ENCODE measurements around the gene NOLC1. TPM values are rescaled to one million over a fixed set of nuclear protein-coding genes. Genes with fewer than 3 reads are reported as not detected.

The NOLC1 gene
- total RNA-seq, 2 donors from 2014 or later = 92.0 to 93.5 TPM

DNA sequence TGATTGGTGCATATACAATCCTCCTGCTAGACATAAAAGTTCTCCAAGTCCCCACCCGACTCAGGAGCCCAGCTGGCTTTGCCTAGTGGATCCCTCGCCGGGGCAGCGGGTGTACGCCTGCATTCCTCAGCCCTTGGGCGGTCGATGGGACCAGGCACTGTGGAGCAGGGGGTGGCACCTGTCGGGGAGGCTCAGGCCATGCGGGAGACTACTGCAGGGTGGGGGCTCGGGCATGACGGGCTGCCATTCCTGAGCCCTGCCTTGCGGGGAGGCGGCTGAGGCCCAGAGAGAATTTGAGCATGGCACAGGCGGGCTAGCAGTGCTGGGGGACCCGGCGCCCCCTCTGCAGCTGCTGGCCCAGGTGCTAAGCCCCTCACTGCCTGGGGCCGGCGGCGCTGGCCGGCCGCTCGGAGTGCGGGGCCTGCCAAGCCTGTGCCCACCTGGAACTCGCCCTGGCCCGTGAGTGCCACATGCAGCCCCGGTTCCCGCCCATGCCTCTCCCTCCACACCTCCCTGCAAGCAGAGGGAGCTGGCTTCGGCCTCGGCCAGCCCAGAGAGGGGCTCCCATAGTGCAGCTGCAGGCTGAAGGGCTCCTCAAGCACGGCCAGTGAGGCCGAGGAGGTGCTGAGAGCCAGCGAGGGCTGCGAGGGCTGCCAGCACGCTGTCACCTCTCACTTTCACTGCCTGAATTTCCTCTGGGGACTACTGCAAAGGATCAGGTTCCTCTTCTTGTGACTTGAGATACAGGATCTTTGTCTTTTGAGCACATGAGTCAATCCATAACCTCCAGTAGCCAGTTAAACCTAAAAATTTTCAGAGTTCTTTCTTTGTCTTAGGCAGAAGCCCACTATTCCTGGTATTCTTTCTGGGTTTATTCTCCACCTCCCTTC lies 48.8 kb downstream of the NOLC1 start:
- TF ChIP-seq, protein P1, sequence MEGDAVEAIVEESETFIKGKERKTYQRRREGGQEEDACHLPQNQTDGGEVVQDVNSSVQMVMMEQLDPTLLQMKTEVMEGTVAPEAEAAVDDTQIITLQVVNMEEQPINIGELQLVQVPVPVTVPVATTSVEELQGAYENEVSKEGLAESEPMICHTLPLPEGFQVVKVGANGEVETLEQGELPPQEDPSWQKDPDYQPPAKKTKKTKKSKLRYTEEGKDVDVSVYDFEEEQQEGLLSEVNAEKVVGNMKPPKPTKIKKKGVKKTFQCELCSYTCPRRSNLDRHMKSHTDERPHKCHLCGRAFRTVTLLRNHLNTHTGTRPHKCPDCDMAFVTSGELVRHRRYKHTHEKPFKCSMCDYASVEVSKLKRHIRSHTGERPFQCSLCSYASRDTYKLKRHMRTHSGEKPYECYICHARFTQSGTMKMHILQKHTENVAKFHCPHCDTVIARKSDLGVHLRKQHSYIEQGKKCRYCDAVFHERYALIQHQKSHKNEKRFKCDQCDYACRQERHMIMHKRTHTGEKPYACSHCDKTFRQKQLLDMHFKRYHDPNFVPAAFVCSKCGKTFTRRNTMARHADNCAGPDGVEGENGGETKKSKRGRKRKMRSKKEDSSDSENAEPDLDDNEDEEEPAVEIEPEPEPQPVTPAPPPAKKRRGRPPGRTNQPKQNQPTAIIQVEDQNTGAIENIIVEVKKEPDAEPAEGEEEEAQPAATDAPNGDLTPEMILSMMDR (conservative IDR thresholded peaks at IDR 0.05) = no peak
- peaks cover 10% of the 10 kb centered on the region for H3K27me3 Mint-ChIP-seq (ENCODE audit: insufficient read depth)

DNA sequence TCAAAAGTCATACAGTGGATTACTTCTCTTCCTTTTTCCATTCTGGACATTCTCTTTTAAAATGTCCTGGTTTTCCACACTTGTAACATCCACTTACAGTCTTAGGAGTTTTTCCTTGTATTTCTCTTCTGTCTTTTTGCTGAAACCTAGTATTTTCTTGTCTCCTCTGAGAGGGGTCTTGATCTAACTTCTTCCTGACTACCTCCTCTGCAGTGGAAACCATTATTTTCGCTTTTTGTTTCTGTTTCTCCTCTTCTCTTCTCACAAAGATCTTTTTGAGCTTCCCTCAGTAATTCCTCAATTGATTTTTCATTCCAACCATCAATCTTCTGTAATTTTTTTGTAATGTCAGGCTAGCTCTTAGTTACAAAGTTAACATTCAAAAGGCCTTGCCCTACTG lies 50.2 kb downstream of the NOLC1 start:
- DNase-seq = no peak
- no peak overlapping the region for H3K9ac ChIP-seq (ENCODE audit: extremely low read depth, low read length, poor library complexity, severe bottlenecking)
- H3K27ac ChIP-seq (ENCODE audit: low read depth, low read length) = no peak overlapping the region
- TF ChIP-seq, protein P1 (conservative IDR thresholded peaks at IDR 0.05) = no peak
- H3K9me3 Mint-ChIP-seq = peaks cover 59% of the 10 kb centered on the region
- no peaks in the 10 kb centered on the region for H3K36me3 ChIP-seq (ENCODE audit: control insufficient read depth, insufficient read depth, low read length)
- no peak overlapping the region for H3K4me3 ChIP-seq (ENCODE audit: low read length)
- no peak overlapping the region for H3K27ac Mint-ChIP-seq
- no peaks in the 10 kb centered on the region for H3K27me3 ChIP-seq (ENCODE audit: control insufficient read depth, insufficient read depth, low read length, poor library complexity, severe bottlenecking)
- H3K27me3 Mint-ChIP-seq (ENCODE audit: insufficient read depth) = peaks cover 10% of the 10 kb centered on the region
- no peak overlapping the region for H3K4me3 Mint-ChIP-seq
- WGBS, 2 experiments (ENCODE audit: insufficient coverage in 1 of 2, insufficient read length in 1 of 2) = 29 to 43% methylated on average over 1 of the region's 1 CpG
- H3K9me3 ChIP-seq (ENCODE audit: control insufficient read depth, low read length) = peaks cover 13% of the 10 kb centered on the region
- H3K4me1 ChIP-seq (ENCODE audit: control insufficient read depth, insufficient read depth, low read length) = no peaks in the 10 kb centered on the region
- H3K4me1 Mint-ChIP-seq = no peaks in the 10 kb centered on the region
- no peaks in the 10 kb centered on the region for H3K36me3 Mint-ChIP-seq (ENCODE audit: low read depth)

More for the DNA sequence above, 48.8 kb downstream of the NOLC1 start:
- H3K36me3 Mint-ChIP-seq (ENCODE audit: low read depth) = no peaks in the 10 kb centered on the region
- WGBS, 2 experiments (ENCODE audit: insufficient coverage in 1 of 2, insufficient read length in 1 of 2) = 90 to 94% methylated on average over 23 to 34 of the region's 34 CpGs
- no peak overlapping the region for H3K4me3 ChIP-seq (ENCODE audit: low read length)
- H3K36me3 ChIP-seq (ENCODE audit: control insufficient read depth, insufficient read depth, low read length) = no peaks in the 10 kb centered on the region
- H3K4me1 ChIP-seq (ENCODE audit: control insufficient read depth, insufficient read depth, low read length) = no peaks in the 10 kb centered on the region
- peaks cover 59% of the 10 kb centered on the region for H3K9me3 Mint-ChIP-seq
- no peaks in the 10 kb centered on the region for H3K27me3 ChIP-seq (ENCODE audit: control insufficient read depth, insufficient read depth, low read length, poor library complexity, severe bottlenecking)
- DNase-seq = no peak
- H3K9me3 ChIP-seq (ENCODE audit: control insufficient read depth, low read length) = peaks cover 13% of the 10 kb centered on the region
- no peak overlapping the region for H3K4me3 Mint-ChIP-seq
- H3K27ac ChIP-seq (ENCODE audit: low read depth, low read length) = no peak overlapping the region
- H3K27ac Mint-ChIP-seq = no peak overlapping the region
- H3K9ac ChIP-seq (ENCODE audit: extremely low read depth, low read length, poor library complexity, severe bottlenecking) = no peak overlapping the region
- H3K4me1 Mint-ChIP-seq = no peaks in the 10 kb centered on the region

DNA sequence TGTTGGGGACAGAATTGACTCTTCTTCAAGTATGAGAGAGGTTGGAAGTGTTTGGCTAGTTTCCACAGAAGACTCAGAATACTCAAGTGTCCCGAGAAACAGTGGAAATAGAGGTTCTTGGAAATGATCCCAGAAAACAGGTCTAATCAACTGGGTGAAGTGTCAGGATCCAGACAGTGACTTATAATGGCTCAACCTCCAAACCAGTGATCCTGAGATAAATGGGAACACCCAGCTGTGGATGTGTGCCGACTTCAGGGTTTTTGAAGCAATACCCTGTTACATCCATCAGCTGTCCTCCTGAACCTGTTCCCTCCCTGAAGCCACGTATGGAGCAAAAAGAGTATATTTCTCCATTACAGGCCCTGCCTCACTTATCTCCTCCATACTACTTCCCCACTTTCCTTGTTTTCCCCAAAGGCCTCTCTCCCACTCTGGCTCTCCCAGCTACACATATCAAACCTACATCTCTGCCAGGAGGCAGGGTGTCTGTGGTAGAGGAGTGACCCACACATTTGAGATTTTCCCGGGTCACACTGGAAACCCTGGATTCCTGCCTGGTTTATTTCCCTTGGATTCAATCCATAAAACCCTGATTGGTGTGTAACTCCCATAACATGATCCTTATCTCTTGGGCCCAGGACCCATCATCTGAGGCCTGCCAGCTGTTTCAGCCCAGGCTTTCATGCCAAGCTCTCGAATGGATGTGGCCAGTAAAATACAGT lies 56.3 kb downstream of the NOLC1 start:
- Mint-ChIP-seq H3K9me3 (peaks cover 17% of the 10 kb centered on the region), H3K36me3 (ENCODE audit: low read depth) (no peaks in the 10 kb centered on the region), H3K4me1 (no peaks in the 10 kb centered on the region), H3K27me3 (ENCODE audit: insufficient read depth) (peaks cover 7% of the 10 kb centered on the region), H3K27ac (no peak overlapping the region), H3K4me3 (no peak overlapping the region)
- Histone ChIP-seq H3K4me3 (ENCODE audit: low read length) (no peak overlapping the region), H3K27ac (ENCODE audit: low read depth, low read length) (no peak overlapping the region), H3K4me1 (ENCODE audit: control insufficient read depth, insufficient read depth, low read length) (no peaks in the 10 kb centered on the region), H3K27me3 (ENCODE audit: control insufficient read depth, insufficient read depth, low read length, poor library complexity, severe bottlenecking) (no peaks in the 10 kb centered on the region), H3K9me3 (ENCODE audit: control insufficient read depth, low read length) (peaks cover 8% of the 10 kb centered on the region), H3K36me3 (ENCODE audit: control insufficient read depth, insufficient read depth, low read length) (no peaks in the 10 kb centered on the region), H3K9ac (ENCODE audit: extremely low read depth, low read length, poor library complexity, severe bottlenecking) (no peak overlapping the region)
- 88 to 91% methylated on average over 4 of the region's 5 CpGs for WGBS, 2 experiments (ENCODE audit: insufficient coverage in 1 of 2, insufficient read length in 1 of 2)
- TF ChIP-seq, protein P1 (conservative IDR thresholded peaks at IDR 0.05) = no peak
- DNase-seq = no peak
